Spinal cord (tissue), 10 donors: ENCODE data around the gene CACNG1. TPM values are rescaled to one million over a fixed set of nuclear protein-coding genes. Genes with fewer than 3 reads are reported as not detected.
A peak's percentile ranks its signal among the peaks of the same experiment; 100 is the strongest.

ENCODE experiments used
- DNase-seq, 6 donors: peaks; one replicate each; pipeline versions ENCODE4 v3.0.0 to v3.0.0-alpha.2; 2013 to 2015; ENCODE audit warnings: low spot score in 6 of 6, low read depth in 4 of 6
- H3K27ac ChIP-seq: one replicate; pipeline ENCODE4 v1.5.1; 2013; ENCODE audit warnings: low read depth, low read length, control low read depth
- H3K27me3 ChIP-seq: one replicate; pipeline ENCODE4 v1.6.1; 2013; ENCODE audit warnings: low read length; ENCODE audit not compliant: control insufficient read depth, insufficient read depth
- H3K36me3 ChIP-seq: one replicate; pipeline ENCODE4 v1.6.1; 2013; ENCODE audit warnings: low read length; ENCODE audit not compliant: control insufficient read depth, insufficient read depth
- H3K4me1 ChIP-seq: one replicate; pipeline ENCODE4 v1.6.1; 2013; ENCODE audit warnings: low read length; ENCODE audit not compliant: control insufficient read depth, insufficient read depth
- H3K4me3 ChIP-seq: one replicate; pipeline ENCODE4 v1.5.1; 2013; ENCODE audit warnings: low read depth, low read length, control low read depth
- H3K9me3 ChIP-seq: one replicate; pipeline ENCODE4 v1.6.1; 2013; ENCODE audit warnings: low read length; ENCODE audit not compliant: control insufficient read depth, insufficient read depth
- WGBS: methylation state at CpG from one replicate; pipeline ENCODE4 v1.1.5; 2013; ENCODE audit warnings: missing lambda C conversion rate; ENCODE audit not compliant: insufficient coverage; 5-methylcytosine and 5-hydroxymethylcytosine counted together
- polyA plus RNA-seq, 2 donors: library from polyadenylated mRNA; unstranded; fragments of 120-200 nt; gene quantifications; one replicate each; pipeline ENCODE4 v1.2.1, GENCODE V29; 2013; ENCODE audit not compliant: insufficient read length in 2 of 2
- total RNA-seq, 2 donors: library from RNA; depleted of rRNA in 1 of 2; stranded (reverse); fragments of 120-200 nt in 1 of 2; fragments of >200 nt in 1 of 2; gene quantifications; one replicate each; pipeline versions ENCODE4 v1.2.3 to v1.2.4, GENCODE V29; 2013 to 2014
- donor health status: healthy.

CACNG1 gene
- total and polyA plus RNA-seq, 4 donors: 0.20 to 2.4 (median 0.91) TPM

- no peaks in the 10 kb centered on the region for H3K4me1 ChIP-seq
Measured at GRCh38 chr17:67047382-67047781, 3.0 kb downstream of the CACNG1 start.

GRCh38 chr17:67049025-67049739, 4.8 kb downstream of the CACNG1 start:
- DNase-seq: no peak
- no CpG with 5 or more reads among the region's 5 CpGs for WGBS
- no peak overlapping the region for H3K27ac ChIP-seq

More at GRCh38 chr17:67047382-67047781, 3.0 kb downstream of the CACNG1 start:
- H3K4me3 ChIP-seq: no peak overlapping the region
- no peaks in the 10 kb centered on the region for H3K27me3 ChIP-seq
- peaks cover 7% of the 10 kb centered on the region for H3K36me3 ChIP-seq
- WGBS: no CpG with 5 or more reads among the region's 1 CpG
- no peak overlapping the region for H3K27ac ChIP-seq
- no peak for DNase-seq
- H3K9me3 ChIP-seq: peaks cover 10% of the 10 kb centered on the region

DNA sequence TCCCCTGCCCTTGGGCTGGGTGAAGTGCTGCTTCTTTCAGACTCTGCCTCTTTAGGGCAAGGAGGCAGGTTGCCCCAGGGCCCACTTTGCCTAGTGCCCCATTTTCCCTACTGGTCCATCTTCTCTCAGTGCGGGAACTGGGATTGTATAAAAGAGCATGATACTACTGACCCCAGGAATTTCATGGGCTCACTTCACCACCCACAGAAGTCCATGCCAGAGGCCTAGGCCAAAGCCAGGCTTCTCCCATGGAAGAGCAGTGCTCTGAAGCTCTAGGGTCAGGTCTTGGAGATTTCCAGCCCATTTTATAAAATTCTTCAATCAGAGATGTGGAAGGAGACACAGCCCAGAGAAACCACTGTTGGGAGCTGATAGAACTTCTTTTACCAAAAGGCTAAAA, 5.7 kb downstream of the CACNG1 start:
- no CpG with 5 or more reads among the region's 1 CpG for WGBS
- Histone ChIP-seq H3K27ac (no peak overlapping the region), H3K27me3 (no peaks in the 10 kb centered on the region), H3K4me3 (no peak overlapping the region), H3K36me3 (no peaks in the 10 kb centered on the region), H3K9me3 (peaks cover 10% of the 10 kb centered on the region), H3K4me1 (peaks cover 4% of the 10 kb centered on the region)
- no peak for DNase-seq

More at GRCh38 chr17:67049025-67049739, 4.8 kb downstream of the CACNG1 start:
- H3K36me3 ChIP-seq: peaks cover 3% of the 10 kb centered on the region
- peaks cover 10% of the 10 kb centered on the region for H3K9me3 ChIP-seq
- no peaks in the 10 kb centered on the region for H3K27me3 ChIP-seq
- H3K4me1 ChIP-seq: peaks cover 3% of the 10 kb centered on the region
- H3K4me3 ChIP-seq: no peak overlapping the region

DNA sequence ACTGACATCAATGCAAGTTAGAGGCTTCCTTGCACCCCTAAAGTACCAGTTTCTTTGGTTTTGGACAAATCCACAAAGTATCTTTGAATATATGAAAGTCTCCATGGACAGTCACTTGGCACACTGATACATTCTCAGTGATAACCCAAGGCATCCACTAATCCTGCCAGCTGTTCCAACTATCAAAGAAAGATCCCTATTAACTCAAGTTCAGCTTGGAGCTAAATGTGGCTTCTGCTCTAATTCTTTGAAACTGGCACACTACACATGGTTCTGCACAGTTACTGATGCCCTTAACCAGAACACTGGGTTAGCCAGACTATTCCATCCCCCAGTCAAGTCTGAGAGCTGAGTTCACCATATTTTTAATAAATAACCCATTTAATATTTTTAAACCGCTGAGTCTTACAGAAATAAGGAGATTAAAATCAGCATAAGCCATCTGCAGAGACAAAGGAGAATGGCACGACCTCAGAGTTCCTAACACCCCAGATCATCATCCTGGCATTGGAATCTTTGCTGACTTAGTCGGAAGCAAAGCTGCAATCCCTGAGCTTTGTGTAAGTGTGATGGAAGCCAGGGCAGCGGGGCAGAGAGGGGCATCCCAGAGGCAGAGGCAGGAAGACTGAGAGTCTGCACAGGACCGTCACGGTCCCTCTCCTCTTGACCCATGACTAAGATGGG, 6.3 kb downstream of the CACNG1 start:
- no peak overlapping the region for H3K4me3 ChIP-seq
- 100% methylated on average over 1 of the region's 6 CpGs for WGBS
- peaks cover 10% of the 10 kb centered on the region for H3K9me3 ChIP-seq
- H3K27me3 ChIP-seq: no peaks in the 10 kb centered on the region
- H3K4me1 ChIP-seq: peaks cover 4% of the 10 kb centered on the region
- no peak overlapping the region for H3K27ac ChIP-seq
- DNase-seq: no peak
- no peaks in the 10 kb centered on the region for H3K36me3 ChIP-seq

DNA sequence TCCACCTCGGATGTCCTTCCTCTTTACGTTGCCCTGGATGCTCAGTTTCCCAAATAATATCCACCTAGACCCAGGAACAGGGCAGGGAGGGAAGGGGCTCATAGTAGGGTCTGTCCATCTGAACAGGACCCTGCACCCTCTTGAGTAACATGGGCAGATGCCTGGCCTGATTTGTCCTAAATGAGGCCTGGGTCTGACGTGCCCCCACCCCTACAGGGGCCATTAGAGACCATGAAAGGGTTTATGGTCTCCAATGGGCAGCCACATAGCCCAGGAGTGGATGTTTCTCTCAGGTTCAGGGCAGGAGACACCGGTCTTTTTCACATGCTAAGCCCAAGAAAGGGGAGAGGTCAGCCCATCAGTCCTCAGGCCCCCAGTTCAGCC, 6.8 kb downstream of the CACNG1 start:
- peaks cover 4% of the 10 kb centered on the region for H3K4me1 ChIP-seq
- H3K27me3 ChIP-seq: no peaks in the 10 kb centered on the region
- H3K9me3 ChIP-seq: peaks cover 10% of the 10 kb centered on the region
- H3K4me3 ChIP-seq: no peak overlapping the region
- DNase-seq: no peak
- H3K36me3 ChIP-seq: no peaks in the 10 kb centered on the region
- 83% methylated on average over 4 of the region's 4 CpGs for WGBS
- H3K27ac ChIP-seq: no peak overlapping the region

DNA sequence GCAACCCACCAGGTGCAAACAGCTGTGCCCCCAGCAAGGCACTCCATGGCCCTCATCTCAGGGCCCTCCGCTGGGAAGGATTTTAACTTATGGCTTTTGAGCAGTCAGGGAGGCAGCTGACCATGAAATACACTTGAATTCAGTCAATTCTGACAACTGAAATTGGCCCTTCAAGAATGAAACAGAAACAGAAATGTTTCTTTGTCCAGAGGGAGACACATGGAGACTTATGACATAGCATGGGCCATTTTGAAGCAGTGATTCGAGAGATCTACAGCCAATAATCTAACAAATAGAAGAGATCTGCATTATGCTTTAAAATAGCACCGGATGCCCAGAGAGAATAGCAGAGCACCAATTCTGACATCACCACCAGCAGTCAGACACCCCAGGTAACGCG, 7.5 kb downstream of the CACNG1 start:
- Histone ChIP-seq H3K9me3 (peaks cover 10% of the 10 kb centered on the region), H3K4me1 (peaks cover 9% of the 10 kb centered on the region), H3K27ac (no peak overlapping the region), H3K36me3 (no peaks in the 10 kb centered on the region), H3K27me3 (no peaks in the 10 kb centered on the region), H3K4me3 (no peak overlapping the region)
- 80% methylated on average over 1 of the region's 5 CpGs for WGBS
- DNase-seq: peak in 1 of 6 donors; percentile 16

DNA sequence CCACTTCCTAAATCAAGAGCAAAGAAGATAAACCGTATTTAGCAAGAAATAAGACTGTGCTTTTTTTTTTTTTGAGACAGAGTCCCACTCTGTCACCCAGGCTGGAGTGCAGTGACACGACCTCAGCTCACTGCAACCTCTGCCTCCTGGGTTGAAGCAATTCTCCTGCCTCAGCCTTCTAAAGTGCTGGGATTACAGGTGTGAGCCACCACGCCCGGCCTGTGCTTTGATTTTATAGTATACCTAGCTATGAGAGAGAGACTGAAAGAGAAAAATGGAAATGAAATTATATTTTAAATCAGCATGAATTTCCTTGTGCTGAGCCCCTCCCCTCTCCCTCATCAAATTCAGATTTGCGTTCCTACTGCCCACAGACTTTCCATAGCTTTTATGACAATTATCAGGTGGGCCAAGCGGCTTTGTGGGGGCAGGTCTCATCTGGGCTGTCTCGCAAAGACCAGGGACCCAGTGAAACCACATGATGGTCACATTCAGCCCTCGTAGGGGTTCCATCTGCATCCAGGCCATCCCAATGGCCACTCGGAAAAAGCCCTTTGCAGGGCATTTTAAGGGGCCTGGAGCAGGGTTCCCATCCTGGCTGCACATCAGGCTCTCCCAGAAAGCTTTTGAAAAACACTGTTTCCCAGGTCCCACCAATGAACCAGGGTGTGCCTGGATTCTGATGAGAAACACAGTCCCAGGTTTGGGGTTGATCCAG, 8.5 kb downstream of the CACNG1 start:
- Histone ChIP-seq H3K4me3 (no peak overlapping the region), H3K27me3 (no peaks in the 10 kb centered on the region), H3K27ac (no peak overlapping the region), H3K4me1 (peaks cover 9% of the 10 kb centered on the region), H3K36me3 (no peaks in the 10 kb centered on the region), H3K9me3 (peaks cover 10% of the 10 kb centered on the region)
- DNase-seq: no peak
- 94% methylated on average over 6 of the region's 9 CpGs for WGBS

- H3K4me1 ChIP-seq: peaks cover 9% of the 10 kb centered on the region
- no peaks in the 10 kb centered on the region for H3K27me3 ChIP-seq
- no peak overlapping the region for H3K4me3 ChIP-seq
- no peak for DNase-seq
- 97% methylated on average over 5 of the region's 9 CpGs for WGBS
- no peak overlapping the region for H3K27ac ChIP-seq
- no peaks in the 10 kb centered on the region for H3K36me3 ChIP-seq
- peaks cover 7% of the 10 kb centered on the region for H3K9me3 ChIP-seq
Measured at GRCh38 chr17:67053438-67054000, 9.2 kb downstream of the CACNG1 start.

GRCh38 chr17:67054011-67054591, 9.7 kb downstream of the CACNG1 start:
- no peaks in the 10 kb centered on the region for H3K27me3 ChIP-seq
- 55% methylated on average over 12 of the region's 19 CpGs for WGBS
- H3K27ac ChIP-seq: no peak overlapping the region
- peaks cover 3% of the 10 kb centered on the region for H3K9me3 ChIP-seq
- no peak overlapping the region for H3K4me3 ChIP-seq
- DNase-seq: no peak
- H3K36me3 ChIP-seq: no peaks in the 10 kb centered on the region
- peaks cover 9% of the 10 kb centered on the region for H3K4me1 ChIP-seq
